HG02759 (cell line): ENCODE measurements around the gene AHI1.
"Not testable (repeated sequence)": the region's sequence is repeated elsewhere in the genome, so short reads cannot be mapped to it uniquely, and the experiment has no call there.

Source experiments
- ATAC-seq: cut with Tn5 transposase; IDR thresholded peaks from one replicate; pipeline ENCODE4 v1.9.1; 2021; ENCODE audit warnings: mild to moderate bottlenecking, moderate library complexity; ENCODE audit not compliant: unreplicated experiment

Gene AHI1

DNA sequence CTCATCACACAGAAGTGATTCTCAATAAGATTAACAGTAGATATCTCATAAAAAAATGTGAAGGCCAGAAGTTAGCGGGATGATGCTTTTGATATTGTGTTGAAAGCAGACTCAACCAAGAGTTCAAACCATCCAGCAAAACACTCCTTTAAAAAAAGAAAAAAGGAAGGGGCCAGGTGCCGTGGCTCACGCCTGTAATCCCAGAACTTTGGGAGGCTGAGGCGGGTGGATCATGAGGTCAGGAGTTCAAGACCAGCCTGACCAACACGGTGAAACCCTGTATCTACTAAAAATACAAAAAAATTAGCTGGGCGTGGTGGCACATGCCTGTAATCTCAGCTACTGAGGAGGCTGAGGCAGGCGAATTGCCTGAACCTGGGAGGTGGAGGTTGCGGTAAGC, 157.6 kb downstream of the AHI1 start:
- ATAC-seq: not testable (repeated sequence)

DNA sequence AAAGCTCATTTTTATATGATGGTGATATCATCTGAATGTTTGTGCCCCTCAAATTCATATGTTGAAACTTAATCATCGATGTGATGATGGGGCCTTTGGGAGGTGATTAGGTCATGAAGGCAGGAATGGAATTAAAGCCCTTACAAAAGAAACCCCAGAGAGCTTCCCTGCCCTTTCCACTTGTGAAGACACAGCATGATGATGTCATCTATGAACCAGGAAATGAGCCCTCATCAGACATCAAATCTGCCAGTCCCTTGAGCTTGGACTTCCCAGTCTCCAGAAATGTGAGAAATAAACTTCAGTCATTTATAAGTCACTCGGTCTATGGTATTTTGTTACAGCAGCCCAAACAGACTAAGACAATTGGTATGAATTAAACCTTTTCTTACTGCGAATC, 163.4 kb downstream of the AHI1 start:
- ATAC-seq: no peak

DNA sequence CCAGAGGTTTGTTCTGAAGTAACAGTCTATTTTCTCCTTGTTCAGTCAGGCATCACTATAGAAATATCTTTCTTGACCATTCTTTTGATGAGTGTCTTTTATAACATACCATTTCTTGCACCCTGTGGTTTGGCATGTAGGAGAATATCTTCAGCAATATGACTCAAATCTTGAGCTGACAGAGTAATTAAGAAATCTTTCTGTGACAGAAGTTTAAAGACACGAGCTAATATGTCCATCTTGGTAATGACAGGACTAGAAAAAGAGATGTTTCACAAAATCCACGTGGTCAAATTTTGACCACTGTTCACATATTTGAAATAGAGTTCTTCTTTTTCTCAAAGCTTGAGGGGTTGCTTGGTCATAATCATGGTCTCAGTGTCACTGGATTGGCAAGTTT, 166.5 kb downstream of the AHI1 start:
- ATAC-seq: no peak

DNA sequence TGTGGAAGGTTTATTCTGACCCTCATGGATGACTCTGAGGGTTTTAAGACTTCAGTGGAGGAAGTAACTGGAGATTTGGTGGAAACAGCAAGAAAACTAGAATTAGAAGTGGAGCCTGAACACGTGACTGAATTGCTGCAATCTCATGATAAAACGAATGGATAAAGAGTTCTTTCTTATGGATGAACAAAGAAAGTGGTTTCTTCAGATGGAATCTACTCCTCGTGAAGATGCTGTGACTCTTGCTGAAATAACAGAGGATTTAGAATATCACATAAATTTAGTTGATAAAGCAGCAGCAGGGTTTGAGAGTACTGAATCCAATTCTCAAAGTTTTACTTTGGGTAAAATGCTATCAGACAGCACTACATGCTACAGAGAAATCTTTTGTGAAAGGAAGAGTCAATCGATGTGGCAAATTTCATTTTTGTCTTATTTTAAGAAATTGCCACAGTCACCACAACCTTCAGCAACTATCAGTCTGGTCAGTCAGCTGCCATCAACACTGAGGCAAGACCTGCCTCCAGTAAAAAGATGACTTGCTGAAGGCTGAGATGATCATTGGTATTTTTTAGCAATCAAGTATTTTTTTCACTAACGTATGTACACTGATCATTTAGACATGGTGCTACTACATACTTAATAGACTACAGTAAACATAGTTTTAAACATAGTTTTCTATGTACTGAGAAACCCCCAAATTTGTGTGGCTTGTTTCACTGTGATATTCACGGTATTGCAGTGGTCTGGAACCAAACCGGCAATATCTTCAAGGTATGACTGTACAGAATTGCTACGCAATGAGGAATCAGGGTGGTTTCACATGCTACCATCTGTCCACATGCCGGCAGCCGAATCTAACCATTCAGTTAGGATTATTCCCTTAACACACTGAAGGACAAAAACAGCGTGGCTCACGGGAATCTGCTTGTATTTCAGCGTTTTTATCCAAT, 167.4 kb downstream of the AHI1 start:
- ATAC-seq: peak; percentile 96

DNA sequence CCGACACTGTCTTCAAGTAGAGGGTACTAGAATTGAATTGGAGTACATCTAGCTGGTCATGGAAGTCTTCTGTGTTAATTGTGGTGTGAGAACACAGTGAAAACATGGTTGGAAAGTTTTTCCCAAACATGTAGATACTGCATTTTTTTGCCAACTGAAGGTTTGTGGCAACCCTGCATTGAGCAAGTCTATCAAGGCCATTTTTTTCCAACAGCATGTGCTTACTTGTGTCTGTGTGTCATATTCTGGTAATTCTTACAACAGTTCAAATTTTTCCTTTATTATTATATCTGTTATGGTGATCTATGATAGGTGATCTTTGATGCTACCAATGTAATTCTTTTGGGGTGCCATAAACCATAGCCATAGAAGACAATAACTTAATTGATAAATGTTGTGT, 169.4 kb downstream of the AHI1 start:
- no peak for ATAC-seq

DNA sequence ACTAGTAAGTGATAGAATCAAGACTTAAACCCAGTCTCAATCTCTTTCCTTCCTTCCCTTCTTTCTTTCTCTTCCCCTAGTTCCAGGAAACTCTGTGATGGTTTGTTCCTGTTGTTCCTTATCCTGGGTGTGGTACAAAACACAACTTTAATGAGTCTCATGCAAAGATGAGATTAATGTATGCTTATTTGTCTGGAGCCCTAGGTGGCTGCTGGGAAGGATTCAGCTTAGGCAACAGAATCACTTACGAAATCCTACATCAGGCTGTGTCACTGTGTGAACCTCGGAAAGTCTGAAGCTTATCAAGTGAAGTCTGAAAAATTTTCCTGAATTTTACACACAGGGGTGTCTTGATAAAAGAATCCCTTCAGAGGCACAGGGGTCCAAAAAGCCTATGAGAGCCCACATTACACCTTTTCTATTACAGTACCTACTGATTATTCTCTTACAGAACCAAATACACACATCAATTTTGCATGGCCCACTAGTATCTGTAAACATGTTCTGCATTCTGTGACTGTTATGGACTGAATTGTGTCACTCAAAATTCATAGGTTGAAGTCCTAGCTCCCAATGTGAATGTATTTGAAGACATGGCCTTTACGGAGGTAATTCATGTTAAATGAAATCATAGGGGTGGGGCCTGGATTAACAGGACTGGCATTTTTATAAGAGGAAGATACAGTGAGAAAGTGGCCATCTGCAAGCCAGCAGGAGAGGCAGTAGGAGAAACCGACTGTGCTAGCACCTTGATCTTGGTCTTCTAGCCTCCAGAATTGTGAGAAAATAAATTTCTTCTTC, 171.7 kb downstream of the AHI1 start:
- ATAC-seq: no peak

DNA sequence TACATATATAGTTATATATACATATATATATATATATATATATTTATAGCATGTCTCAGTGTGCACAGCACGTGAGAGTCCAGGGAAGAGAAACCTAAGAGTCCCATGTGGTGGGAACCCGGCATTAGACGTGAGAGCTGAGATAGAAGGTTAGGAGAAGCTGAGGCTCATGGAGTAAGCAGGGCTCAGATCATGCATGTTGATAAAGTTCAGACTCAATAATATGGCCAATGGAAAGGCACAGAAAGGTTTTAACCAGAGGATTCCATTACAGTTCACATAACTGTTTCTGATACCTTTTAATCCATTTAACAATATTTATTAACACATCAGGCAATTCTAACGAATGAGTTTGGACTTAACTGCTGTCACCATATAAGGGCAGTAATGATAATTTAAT, 173.0 kb downstream of the AHI1 start:
- no peak for ATAC-seq

DNA sequence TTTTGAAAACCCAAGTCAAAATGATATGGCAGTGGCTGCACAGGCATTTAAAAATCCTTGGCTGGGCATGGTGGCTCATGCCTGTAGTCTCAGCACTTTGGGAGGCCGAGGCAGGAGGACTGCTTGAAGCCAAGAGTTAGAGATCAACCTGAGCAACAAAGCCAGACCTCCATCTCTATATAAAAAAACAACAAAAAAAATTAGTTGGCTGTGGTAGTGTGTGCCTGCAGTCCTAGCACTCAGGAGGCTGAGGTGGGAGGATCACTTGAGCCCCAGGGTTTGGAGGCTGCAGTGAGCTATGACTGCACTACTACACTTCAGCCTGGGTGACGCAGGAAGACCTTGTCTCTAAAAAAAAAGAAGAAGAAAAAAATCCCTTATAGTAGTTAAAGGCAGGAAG, 173.6 kb downstream of the AHI1 start:
- ATAC-seq: no peak

DNA sequence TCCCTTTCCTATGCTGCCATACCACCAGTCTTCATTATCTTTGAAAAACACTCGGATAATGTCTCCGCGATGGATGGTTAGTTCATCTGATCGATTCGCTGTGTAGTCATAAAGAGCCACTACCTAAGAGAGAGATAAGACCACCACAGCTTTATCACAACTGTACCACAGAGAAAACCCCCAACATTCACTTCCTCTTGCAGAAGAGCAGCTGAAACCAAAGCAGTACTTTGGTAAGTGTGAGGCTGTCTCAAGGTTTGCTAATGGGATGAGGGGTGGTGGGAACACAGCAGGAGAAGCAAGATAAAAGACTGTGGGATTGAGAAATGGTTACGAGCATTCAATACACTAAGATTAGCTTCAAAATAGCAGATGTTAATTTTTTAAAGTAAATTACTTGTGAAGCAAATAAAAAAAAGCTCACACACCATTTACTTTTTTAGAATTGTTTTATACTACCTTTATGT, 174.3 kb downstream of the AHI1 start:
- ATAC-seq: peak; percentile 97

DNA sequence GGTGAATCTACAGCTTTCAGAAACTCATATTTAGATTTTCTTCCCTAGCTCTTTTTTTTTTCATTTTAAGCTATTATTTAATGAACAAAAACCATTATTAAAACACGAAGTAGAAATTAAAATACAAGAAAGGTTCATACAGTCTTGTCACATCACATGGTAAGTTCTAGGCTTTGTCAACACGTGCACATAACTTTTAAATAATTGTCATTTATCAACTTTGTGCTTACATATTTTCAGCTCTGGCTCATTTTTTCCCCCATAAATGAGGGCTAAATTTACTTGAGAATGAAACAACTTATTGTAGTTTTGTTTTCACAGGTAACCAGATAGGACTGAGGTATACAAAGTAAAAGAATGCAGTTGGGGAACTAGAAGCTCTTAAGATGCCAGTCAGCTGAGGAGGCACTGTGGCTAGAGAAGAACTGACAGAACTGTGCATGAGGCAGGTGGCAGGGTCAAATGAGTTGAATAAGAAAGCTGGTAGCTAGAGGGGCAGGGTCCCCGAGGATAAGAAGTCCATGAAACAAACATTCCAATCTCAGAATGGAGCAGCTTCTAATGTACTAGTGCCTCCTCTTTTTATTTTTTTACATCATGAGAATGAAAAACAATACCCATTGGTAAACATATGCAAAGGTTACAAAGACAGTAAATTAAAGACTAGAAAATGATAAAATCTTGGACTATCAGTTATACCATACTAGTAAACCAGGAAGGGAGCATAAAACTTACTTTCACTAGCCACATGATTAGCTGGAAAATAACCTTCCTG, 174.9 kb downstream of the AHI1 start:
- ATAC-seq: peak; percentile 68

DNA sequence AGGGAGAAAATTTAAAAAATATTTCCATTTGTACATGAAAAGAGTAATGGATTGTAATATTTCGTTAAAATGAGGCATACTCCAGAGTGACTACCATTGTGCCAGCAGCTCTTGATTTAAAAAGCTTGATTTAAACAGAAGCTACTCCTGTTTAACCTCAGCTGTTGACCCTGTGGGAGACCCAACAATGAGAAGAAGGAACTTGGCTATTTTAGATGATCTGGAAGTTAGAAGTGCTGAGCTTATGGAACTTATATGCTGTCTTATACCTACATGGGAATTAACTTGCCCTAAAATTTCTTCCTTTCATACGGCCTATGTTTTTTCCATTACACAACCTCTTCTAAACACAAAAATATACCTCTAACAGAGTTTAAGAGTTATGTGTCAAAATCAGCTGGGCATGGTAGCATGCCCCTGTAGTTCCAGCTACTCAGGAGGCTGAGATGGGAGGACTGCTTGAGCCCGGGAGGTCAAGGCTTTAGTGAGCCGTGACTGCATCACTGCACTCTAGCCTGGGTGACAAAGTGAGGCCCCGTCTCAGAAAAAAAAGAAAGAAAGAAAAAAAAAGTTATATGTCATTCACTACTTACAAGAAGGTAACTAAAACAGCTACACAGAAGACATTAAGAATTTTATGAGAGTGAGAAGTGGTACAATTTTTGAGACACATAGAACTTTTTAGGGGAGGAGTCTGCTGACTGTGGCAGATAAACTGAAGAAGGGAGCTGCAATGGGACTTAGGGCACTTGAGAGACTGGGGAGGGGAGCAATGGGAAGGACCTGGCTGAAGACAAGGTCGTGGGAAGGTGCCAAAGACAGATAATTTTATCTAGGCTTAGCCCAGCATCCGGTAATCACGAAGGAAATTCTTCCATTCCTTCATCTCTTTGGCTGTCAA, 176.6 kb downstream of the AHI1 start:
- ATAC-seq: no peak

DNA sequence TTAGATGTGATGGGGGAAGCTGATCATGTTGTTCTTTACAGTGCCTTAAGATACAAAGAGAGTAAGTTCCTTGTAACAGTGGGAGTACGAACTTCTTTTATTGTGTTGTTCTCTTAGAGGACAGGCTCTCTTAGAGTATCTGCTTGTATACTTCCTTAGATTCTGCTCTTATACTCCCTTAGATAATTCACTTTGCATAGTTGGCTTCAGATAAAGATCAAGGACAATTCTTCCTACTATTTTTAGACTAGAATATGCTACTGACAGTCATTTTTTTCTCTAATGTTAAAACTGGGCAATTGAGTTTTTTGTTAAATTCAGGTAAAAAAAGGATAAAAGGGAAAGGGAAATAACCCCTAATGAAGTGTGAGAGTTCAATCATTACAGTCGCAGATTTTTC, 177.7 kb downstream of the AHI1 start:
- ATAC-seq: no peak

DNA sequence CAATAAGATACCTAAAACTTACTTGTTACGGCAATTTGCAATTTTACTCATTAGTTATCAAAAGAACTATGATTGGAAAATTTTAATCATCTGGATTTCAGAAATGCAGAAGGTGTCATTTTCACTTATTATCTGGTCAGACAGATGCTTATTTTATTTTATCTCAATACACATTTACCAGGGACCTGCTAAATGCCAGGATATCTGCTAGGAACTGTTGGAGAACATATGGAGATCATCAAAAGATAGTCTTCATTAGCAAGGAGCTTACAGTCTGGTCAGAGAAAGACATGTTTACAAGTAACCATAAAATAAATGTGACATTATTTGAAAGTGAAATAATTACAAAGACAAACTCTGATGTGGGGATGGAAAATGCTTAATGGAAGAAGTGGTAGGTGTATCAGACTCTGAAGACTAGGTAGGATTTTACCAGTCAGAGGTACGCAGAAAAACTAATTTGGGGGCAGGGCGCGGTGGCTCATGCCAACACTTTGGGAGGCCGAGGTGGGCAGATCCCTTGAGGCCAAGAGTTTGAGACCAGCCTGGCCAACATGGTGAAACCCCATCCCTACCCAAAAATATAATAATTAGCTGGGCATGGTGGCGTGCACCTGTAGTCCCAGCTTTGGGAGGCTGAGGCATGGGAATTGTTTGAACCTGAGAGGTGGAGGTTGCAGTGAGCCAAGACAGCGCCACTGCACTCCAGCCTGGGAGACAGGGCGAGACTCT, 178.6 kb downstream of the AHI1 start:
- ATAC-seq: no peak

DNA sequence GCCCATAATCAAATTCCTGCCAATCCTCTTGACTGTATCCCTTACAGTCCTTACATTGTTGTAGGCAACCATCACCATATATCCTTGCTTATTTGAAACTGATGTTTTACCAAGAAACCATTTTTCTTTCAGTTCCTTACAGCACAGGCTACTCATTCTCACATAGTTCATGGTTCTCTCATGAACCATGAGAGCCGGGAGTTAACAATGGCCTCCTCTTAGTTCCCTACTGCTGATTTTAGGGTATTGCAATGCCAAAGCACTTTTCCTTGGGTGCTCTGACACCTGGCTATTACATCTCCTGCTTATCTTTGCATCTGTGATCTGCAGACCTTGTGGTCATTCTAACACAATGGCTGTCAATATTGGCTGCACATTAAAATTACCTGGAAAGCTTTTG, 183.0 kb downstream of the AHI1 start:
- no peak for ATAC-seq

DNA sequence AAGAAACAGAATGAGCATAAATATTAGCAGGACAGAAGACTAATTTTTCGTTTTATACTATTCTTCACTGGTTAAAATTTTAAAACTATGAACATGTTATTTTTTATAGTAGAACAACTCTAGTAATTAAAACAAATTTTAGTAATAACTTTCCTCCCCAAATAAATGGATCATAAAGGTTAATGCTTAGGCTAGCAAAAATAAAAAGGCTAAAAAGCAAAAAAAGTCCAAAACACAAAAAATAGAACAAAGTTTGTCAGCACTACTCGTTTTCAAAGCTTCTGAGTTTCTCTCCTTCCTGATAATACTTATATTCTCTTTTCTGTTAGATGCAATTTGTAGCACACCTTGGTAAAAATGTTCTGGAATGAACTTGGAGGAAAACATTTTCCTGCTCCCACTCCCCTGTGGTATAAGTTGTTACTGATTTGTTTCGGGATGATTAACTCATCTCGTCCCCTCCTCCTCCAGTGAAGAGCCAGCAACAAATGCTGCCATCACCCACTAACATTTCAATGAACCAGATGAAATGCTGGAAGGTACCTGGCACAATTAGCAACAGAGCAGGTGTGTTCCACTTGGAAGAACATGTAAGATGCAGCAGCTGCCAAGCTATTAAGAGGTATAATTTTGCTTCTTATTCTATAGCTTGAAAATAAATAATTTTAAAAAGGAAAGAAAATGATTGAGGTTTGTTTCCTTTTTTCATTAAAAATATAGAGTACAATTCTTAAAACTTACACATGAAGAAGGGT, 185.9 kb downstream of the AHI1 start:
- no peak for ATAC-seq

DNA sequence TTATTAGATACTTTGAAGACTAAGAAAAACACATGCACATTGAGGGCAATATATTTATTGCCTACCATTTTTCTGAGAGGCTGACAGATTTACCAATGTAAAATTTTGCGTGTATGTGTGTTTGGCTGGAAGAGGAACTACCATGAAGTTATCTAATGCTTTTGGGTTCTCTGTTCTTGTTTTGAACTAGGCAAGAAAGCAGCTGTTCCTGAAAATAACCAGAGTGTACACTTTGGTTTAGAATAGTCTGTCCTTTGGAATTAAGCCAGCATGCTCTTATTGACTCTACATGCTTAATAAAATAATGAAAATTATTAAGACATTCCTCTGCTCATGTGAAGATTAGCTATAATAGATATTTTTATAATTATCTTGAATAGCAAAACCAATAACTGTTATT, 187.2 kb downstream of the AHI1 start:
- ATAC-seq: no peak

DNA sequence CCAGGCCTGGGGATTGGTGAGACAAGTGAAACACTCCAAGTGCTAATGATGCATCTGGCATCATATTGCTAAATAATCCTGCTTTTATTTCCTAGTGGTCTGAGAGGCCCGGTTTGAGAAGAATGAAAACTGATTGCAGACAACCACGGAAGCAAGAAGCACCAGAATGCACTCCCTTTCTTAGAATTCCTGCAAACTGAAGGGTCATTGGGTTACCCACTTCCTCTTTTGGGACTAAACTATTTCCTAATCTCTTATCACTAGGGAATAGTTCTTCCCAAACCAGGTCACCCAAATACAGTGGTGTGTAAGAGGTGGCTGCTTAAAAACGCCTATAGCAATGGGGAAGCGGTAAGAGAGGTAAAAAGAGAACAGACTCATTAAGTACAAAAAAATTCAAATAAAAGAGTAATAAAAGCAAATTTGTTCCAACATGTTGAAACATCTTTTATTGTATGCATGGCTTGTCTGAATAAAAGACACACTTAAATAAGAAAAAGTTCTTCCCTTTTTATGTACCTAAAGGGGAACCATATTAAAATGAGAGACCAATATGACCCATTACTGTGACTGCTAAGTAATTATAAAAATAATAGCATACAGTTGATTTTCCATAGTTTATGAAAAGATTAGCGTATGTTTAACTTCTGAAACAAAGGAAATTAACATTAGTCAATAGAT, 190.7 kb downstream of the AHI1 start:
- ATAC-seq: no peak

DNA sequence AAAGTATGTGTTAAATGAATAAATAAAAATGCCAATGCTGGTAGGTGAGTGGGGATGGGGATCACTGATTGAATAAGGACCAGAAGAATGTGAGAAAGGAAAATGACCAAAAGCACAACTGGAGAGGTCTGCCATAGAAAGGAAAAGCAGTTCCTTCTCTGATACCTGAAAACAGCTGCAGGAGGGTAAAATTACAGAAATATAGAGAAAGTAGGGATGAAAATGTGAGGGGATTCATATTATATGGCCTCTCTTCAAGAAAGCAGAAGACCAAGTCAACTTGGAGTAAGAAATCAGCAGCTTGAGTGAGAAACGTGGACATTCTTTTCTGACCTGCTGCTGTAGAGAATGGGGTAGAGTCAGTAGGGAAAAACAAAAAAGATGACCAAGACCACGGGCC, 191.4 kb downstream of the AHI1 start:
- no peak for ATAC-seq
